Measurements from ENCODE around the gene HERC3. TPM values are rescaled to one million over a fixed set of nuclear protein-coding genes. Genes with fewer than 3 reads are reported as not detected.

Gene HERC3
- 21.3 and 21.8 TPM in 2 replicates for total RNA-seq (2014; rRNA removed)
- polyA plus RNA-seq (2012) = 12.1 TPM

DNA sequence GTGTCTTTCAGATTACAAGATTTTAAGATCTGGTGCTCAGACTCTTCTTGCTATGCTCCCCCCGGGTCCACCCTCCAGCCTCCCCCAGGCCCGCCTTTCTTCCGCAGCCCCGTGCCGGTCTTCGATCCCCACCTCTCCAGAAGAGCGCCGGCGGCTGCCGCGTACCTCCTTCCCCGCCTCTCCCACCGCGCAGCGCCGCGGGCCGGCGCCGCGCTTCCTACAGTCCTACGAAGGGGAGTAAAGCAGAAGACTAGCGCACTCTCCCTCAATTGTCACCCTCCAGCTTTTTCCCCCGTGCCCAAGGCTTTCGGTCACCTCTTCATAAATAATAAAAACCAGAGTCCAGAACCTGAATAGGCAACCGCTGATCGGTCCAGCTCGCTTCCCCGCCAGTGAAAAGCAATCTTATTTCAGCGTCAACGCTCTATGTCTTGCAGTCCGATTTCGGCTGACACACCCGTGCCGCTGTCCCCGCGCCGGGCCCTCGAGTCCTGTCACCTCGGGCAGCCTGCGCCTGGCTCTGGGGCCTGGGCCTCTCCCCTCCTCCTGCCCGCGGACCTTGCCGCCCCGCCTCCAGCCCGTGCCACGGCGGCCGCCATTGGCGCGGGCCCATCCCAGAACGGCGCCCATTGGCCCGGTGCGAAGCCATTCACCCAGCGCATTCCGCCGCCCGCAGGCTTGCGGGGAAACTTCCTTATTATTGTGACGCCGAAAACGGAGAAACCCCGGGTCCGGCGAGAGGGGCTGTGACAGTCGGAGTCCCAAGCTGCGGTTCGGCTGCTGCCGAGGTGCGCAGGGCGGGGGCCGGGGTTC is at the start of gene HERC3:
TSS of gene HERC3 (plus strand) at position 694 of the 813 bp plus-strand sequence. CDS start 13,344 bp downstream, outside the sequence.
- DNase-seq (ENCODE audit: low read depth) = peak; percentile 82

DNA sequence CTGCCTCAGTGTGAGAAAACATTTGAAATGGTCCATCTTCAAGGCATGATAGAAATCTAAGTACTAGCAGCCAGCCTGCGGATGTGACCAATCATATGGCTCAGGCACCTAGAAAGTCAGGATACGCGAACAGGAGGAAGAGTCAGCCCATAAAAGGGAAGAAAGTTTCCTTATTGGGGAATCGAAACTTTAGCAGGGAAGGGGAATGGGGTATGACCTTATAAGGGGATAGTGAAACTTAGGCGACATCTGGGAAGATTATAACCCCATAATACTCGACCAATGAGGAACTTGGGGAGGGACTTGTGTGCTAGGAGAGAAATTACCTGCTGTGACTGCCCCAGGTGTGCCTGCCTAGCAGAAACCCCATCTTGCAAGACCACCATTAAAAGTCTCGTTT is 42.5 kb upstream of the HERC3 start:
- no peak for DNase-seq (ENCODE audit: low read depth)

GRCh38 chr4:88567591-88567990 is 24.7 kb upstream of the HERC3 start:
- no peak for DNase-seq (ENCODE audit: low read depth)

DNA sequence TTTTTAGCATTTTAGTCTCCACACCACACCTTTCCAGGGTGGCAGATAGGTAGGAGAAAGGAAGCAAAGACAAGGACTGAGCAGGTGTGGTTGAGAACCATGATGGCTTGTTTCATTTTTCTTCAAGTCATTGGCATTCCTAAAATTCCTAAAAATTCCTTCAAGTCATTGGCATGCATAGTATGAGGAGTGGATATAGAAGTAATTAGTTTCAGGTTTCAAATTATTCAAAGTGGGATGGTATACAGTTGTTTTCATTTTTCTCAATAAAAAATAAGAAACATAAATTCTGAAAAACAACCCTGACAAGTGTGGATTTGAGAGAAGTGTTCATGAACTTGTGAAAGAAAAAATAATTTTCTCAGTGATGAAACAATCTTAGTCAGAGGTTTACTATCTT is 22.3 kb upstream of the HERC3 start:
- DNase-seq (ENCODE audit: low read depth) = no peak

- peak; percentile 34 for DNase-seq (ENCODE audit: low read depth)
Measured at GRCh38 chr4:88573276-88573980, 18.9 kb upstream of the HERC3 start.

DNA sequence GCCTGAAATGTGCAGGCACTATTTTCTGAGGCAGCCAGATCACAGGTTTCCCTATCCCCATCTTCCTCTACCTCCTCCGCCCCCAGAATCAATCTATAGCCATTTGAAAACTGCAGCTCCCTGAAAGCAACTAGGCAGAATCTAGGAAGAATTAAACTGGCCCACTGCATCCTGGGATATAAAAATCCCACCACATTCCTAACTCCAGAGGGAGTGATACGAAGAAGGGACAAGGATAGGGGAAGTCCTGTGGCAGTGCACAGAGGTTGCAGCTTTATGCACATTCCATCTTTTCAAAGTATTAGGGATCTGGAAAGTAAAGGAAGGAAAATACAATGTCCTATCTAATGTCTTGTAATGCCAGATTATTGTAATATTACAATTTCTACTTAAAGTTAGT is 18.3 kb upstream of the HERC3 start:
- DNase-seq (ENCODE audit: low read depth) = peak; percentile 62

GRCh38 chr4:88575186-88575585 is 17.1 kb upstream of the HERC3 start:
- peak; percentile 95 for DNase-seq (ENCODE audit: low read depth)

GRCh38 chr4:88582493-88582892 is 9.8 kb upstream of the HERC3 start:
- no peak for DNase-seq (ENCODE audit: low read depth)

- DNase-seq (ENCODE audit: low read depth) = no peak
Measured at GRCh38 chr4:88583631-88584470, 8.4 kb upstream of the HERC3 start.

- no peak for DNase-seq (ENCODE audit: low read depth)
Measured at GRCh38 chr4:88584471-88584900, 7.8 kb upstream of the HERC3 start.

DNA sequence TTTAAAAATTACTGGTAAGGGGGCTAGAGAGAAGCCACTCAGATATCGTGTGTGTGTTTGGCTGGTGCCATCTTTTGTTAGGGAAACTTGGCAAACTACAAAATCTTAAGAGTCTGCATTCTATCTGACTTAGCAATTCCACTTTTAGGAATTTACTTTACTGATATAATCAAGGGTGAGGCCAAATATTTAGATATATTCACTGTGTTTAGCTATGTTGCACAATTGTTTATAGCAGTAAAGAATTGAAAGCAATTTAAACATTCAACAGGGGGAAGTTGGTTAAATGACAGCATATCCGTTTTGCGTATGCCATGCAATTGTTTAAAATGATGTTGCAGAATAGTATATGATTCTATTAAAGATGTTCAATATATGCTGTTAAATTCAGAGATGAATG is 6.4 kb upstream of the HERC3 start:
- no peak for DNase-seq (ENCODE audit: low read depth)

DNA sequence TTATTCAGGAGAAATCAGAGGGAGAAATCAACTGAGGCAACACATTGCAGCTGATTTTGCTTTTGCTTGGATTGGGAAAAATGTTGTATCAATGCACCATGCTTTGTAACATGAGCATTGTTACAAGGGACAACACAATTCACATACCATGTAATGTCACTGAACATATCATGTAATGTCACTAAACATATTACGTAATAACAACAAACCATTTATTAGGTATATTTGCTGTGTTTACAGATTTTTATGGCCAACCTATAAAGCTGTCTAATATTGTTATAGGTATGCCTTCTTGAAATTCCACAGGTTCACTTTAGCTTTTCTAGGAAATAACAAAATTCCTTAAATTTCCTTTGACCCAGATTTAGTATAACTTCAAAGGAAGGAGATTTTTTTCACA is 5.0 kb upstream of the HERC3 start:
- no peak for DNase-seq (ENCODE audit: low read depth)

- peak; percentile 79 for DNase-seq (ENCODE audit: low read depth)
Measured at GRCh38 chr4:88592600-88593448, 544 bp downstream of the HERC3 start.

- DNase-seq (ENCODE audit: low read depth) = no peak
Measured at GRCh38 chr4:88597970-88598660, 5.8 kb downstream of the HERC3 start.

DNA sequence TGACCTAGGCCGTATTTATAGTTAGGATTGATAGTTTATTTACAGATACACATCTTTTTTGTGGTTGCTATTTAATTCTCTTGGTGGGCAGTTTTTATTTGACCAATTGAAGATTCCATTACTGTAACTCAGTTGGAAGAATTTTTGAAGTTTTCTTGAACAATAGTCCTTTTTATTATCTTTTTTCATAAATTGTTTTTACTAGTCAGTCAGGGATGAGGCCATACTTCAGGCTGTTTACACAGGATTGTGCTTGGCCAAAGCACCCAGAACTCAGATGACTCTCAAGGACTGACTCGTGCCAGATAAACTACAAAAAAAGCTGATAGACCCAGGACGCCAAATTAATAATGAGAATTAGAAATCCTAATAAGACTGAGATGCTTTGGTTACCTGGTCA is 7.0 kb downstream of the HERC3 start:
- peak; percentile 37 for DNase-seq (ENCODE audit: low read depth)

GRCh38 chr4:88599714-88600113 is 7.4 kb downstream of the HERC3 start:
- DNase-seq (ENCODE audit: low read depth) = no peak

DNA sequence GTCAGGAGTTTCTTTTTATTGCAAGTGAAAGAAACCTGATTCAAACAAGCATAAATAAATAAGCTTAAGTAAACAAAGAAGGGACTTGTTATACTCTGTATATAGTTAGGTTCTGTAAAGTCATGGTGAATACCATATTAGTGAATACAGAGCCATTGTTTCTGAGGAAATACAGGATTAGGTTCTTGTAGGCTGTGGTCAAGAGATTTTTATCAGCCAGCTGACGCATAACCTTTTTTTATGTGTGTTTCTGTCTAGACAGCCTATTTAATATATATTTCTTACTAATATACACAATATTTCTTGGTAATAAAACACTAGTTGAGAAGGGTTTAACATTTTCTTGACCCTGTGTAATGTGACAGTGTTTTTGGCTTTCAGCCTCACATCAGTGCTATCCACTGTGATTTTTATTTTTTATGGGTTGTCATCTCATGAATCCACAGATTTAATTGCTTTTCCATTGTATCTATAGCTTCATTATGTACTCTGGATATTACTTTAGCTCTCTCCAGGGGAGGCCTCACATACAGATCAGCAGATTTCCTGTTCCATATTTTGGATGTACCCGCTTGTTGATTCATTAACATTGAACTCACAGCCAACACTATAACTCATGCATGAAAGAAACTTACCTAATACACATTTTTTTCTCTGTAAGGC is 8.0 kb downstream of the HERC3 start:
- peak; percentile 70 for DNase-seq (ENCODE audit: low read depth)

DNA sequence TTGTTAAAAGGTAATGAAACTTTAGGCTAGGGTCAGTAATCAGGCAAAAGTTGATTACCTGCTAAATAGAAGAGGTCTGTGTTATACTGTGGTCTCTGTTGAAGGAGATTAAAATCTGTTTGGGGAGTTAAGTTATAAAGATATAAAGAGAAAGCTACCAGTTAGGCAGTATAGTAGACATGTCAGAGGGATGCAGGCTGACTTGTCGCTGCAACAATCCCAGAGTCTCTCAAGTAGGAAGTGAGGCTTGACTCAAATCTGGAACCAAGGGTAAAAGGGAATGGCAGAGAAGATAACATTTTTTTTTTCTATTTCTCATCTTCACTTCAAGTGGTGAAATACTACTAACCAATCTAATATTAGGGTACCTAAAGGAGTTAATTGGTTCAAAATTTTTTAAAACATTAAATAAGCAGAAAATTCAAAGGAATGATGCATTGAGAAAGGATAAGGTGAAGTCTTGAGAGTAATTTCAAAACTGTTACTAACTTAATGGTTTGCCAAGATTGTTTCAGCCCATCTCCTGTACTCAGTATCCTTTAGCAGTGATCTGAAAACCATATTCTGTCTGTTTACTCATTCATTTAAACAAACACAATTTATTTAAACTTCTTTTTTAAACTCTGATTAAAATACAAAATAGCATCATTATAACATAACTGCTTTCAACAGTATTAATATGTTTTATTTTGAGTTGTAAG is 12.8 kb downstream of the HERC3 start:
- DNase-seq (ENCODE audit: low read depth) = no peak

- no peak for DNase-seq (ENCODE audit: low read depth)
Measured at GRCh38 chr4:88605736-88606135, 13.5 kb downstream of the HERC3 start.

Measured in LHCN-M2 (cell line).